ENCODE results near the gene NDUFAF8. TPM values are rescaled to one million over a fixed set of nuclear protein-coding genes. Genes with fewer than 3 reads are reported as not detected.

The NDUFAF8 gene
- total and polyA plus RNA-seq, 9 donors = 14.6 to 66.3 (median 33.9) TPM

DNA sequence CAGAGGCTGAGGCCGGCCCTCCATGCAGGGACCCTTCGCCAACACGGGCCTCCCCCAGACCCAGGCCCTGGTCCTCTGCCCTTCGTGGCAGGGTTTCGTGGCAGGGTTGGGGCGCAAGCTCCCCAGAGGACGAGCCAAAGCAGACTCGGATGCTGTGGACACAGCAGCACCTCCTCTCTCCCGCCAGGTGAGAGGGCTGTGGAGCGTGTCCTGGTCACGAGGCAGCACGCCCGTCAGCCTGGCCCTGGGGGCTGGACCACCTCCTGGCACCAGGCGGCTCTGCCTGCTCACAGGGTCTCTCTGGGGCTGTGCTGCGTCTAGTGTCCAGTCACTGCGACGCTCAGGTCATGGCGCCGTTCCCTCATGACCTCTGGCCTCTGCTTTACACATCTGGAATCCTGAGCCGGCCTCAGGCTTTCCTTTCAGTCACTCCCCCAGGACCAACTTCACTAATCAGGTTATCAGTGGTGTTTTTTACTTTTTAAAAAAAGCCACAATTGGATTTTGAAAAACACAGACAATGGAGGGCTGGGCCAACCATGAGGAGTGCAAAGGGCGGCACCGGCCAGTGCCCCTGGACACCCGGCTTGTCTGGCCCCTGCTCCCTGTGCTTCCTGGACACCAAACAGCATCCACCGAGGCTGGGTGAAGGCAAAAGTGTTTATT lies 5.4 kb downstream of the NDUFAF8 start:
- no peak for DNase-seq
- WGBS, 3 donors = 57 to 65% (median 59%) methylated on average over 24 of the region's 24 CpGs
- Histone ChIP-seq H3K4me1 (ENCODE audit: insufficient read depth) (peaks cover 3% of the 10 kb centered on the region), H3K27me3 (no peaks in the 10 kb centered on the region), H3K36me3 (no peaks in the 10 kb centered on the region), H3K27ac (no peak overlapping the region), H3K9me3 (no peaks in the 10 kb centered on the region), H3K4me3 (no peak overlapping the region)
- intact Hi-C loops (cut with DNase I) = loop anchor here in 1 of 4 donors (5.0 kb wide), 1 partner anchor 102 kb away; no protein-coding TSS in a partner anchor
- no peak for TF ChIP-seq EP300 (IDR thresholded peaks at IDR 0.05)
- TF ChIP-seq POLR2A (IDR thresholded peaks at IDR 0.05) = no peak
- TF ChIP-seq CTCF (IDR thresholded peaks at IDR 0.05) = no peak

DNA sequence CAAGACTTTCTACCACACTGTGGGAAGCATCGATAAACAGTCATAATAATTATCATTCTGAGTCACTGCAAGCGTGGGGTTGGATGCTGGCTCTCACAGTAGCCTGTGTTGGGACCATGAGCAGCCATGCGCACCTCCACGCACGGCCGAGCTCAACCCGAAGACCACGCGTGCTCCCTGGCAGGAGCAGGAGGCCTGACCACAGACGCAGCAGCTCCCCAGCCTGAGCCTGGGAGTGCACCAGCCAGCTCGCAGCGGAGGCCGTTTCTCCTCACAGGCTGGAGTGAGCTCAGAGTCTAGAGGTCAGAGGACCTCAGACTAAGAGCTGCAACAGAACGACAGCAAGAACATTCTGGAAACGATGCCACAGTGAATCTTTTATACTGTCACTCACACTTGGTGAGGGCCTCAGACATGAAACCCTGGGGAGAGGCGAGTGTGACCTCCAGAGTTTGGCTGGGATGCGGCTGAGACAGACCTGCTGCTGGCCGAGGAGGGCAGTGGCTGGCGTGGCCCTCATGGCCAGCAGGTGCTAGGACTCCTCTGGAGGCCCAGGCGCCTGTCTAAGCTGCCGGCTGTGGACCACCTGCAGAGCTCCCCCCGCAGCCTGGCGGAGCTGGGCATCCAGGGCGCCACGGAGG lies 6.0 kb downstream of the NDUFAF8 start:
- intact Hi-C loops (cut with DNase I) = no loop called here

GRCh38 chr17:81245665-81246342 lies 6.7 kb downstream of the NDUFAF8 start:
- H3K36me3 ChIP-seq = no peaks in the 10 kb centered on the region

More for the DNA sequence above, 6.0 kb downstream of the NDUFAF8 start:
- Histone ChIP-seq H3K36me3 (no peaks in the 10 kb centered on the region), H3K4me3 (no peak overlapping the region), H3K27ac (no peak overlapping the region), H3K9me3 (no peaks in the 10 kb centered on the region), H3K4me1 (ENCODE audit: insufficient read depth) (no peaks in the 10 kb centered on the region), H3K27me3 (no peaks in the 10 kb centered on the region)
- WGBS, 3 donors = 54 to 62% (median 55%) methylated on average over 19 to 25 of the region's 25 CpGs
- no peak for DNase-seq
- no peak for TF ChIP-seq CTCF (IDR thresholded peaks at IDR 0.05)
- no peak for TF ChIP-seq POLR2A (IDR thresholded peaks at IDR 0.05)
- TF ChIP-seq EP300 (IDR thresholded peaks at IDR 0.05) = no peak

DNA sequence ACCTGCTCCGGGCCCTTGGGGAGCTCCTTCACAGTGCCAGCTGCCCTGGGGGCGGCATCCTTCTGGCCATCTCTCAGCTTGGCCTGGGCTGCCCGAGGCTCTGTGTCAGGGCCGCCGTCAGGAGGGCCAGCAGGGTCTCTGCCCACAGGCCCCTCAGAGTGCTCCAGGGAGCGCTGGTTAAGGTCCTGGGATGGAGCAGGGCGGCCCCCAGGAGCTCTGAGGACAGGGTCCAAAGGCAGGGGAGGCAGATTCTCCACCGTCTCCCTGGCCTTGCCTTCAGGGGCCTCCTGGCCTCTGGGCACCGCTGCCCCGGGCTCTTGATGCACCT lies 7.2 kb downstream of the NDUFAF8 start:
- WGBS, 3 donors = 87 to 92% (median 88%) methylated on average over 10 of the region's 10 CpGs
- Histone ChIP-seq H3K27me3 (no peaks in the 10 kb centered on the region), H3K9me3 (no peaks in the 10 kb centered on the region), H3K4me1 (ENCODE audit: insufficient read depth) (no peaks in the 10 kb centered on the region), H3K4me3 (no peak overlapping the region), H3K36me3 (no peaks in the 10 kb centered on the region), H3K27ac (no peak overlapping the region)
- no peak for DNase-seq
- intact Hi-C loops (cut with DNase I) = no loop called here
- TF ChIP-seq EP300 (IDR thresholded peaks at IDR 0.05) (no peak), POLR2A (IDR thresholded peaks at IDR 0.05) (no peak), CTCF (IDR thresholded peaks at IDR 0.05) (no peak)

More at GRCh38 chr17:81245665-81246342, 6.7 kb downstream of the NDUFAF8 start:
- WGBS, 3 donors = 71 to 84% (median 72%) methylated on average over 30 to 37 of the region's 37 CpGs
- H3K27ac ChIP-seq = no peak overlapping the region
- H3K27me3 ChIP-seq = no peaks in the 10 kb centered on the region
- no peaks in the 10 kb centered on the region for H3K9me3 ChIP-seq
- TF ChIP-seq EP300 (IDR thresholded peaks at IDR 0.05) (no peak), POLR2A (IDR thresholded peaks at IDR 0.05) (no peak), CTCF (IDR thresholded peaks at IDR 0.05) (no peak)
- intact Hi-C loops (cut with DNase I) = no loop called here
- no peak overlapping the region for H3K4me3 ChIP-seq
- no peaks in the 10 kb centered on the region for H3K4me1 ChIP-seq (ENCODE audit: insufficient read depth)
- DNase-seq = no peak
